ENCODE measurements around the gene PTGFR. TPM values are rescaled to one million over a fixed set of nuclear protein-coding genes. Genes with fewer than 3 reads are reported as not detected.

The PTGFR gene
- total RNA-seq, 2 donors from 2014 or later: 3.5 to 8.7 TPM

DNA sequence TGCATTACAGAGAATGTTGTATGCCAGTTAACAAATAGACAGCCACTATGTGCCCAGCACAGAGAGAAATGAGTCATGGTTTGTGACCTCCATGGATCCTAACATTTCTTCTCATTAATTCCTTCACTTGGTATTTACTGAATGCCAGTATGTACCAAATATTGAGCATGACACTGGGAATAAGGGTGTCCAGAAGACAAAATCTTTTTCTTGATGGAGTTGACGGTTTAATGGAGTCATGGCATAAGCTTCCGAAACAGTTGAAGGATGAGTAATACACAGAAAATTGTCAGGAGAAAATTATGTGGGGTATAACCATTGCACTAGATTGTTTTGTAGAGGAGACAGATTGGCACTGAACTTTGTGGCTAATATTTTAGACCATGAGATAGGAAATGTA is 36.9 kb downstream of the PTGFR start:
- Histone ChIP-seq H3K9me3 (no peaks in the 10 kb centered on the region), H3K27me3 (replicated peaks; ENCODE audit: insufficient read depth) (no peaks in the 10 kb centered on the region), H3K4me3 (no peak overlapping the region), H3K27ac (no peak overlapping the region), H3K4me1 (ENCODE audit: control insufficient read depth in 1 of 2, low read depth in 2 of 2) (no peaks in the 10 kb centered on the region), H3K36me3 (no peaks in the 10 kb centered on the region)
- TF ChIP-seq, protein P1, sequence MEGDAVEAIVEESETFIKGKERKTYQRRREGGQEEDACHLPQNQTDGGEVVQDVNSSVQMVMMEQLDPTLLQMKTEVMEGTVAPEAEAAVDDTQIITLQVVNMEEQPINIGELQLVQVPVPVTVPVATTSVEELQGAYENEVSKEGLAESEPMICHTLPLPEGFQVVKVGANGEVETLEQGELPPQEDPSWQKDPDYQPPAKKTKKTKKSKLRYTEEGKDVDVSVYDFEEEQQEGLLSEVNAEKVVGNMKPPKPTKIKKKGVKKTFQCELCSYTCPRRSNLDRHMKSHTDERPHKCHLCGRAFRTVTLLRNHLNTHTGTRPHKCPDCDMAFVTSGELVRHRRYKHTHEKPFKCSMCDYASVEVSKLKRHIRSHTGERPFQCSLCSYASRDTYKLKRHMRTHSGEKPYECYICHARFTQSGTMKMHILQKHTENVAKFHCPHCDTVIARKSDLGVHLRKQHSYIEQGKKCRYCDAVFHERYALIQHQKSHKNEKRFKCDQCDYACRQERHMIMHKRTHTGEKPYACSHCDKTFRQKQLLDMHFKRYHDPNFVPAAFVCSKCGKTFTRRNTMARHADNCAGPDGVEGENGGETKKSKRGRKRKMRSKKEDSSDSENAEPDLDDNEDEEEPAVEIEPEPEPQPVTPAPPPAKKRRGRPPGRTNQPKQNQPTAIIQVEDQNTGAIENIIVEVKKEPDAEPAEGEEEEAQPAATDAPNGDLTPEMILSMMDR (IDR thresholded peaks at IDR 0.05): no peak
- no peak for DNase-seq (ENCODE audit: low spot score)
- no peak for ATAC-seq (ENCODE audit: insufficient number of reproducible peaks, low FRiP score, low read depth)

DNA sequence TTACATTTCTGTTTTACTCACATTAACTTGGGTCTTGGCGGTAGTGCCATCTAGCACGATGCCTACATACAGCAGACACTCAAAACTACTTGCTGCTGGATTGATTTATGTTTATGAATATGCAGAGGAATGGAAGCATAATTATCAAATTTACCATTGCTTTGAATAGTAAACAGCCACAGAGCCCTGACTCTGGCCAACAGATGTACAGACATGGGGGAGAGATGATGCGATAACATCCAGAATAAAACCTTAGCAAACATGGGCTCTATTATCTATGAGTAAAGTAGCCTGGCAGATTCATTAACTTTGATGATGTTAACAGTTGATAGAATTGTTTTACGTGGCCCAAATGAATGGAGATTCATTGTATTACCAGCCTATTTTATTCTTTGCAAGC is 42.8 kb downstream of the PTGFR start:
- DNase-seq (ENCODE audit: low spot score): no peak
- ATAC-seq (ENCODE audit: insufficient number of reproducible peaks, low FRiP score, low read depth): no peak
- no peaks in the 10 kb centered on the region for H3K9me3 ChIP-seq
- no peak overlapping the region for H3K4me3 ChIP-seq
- H3K4me1 ChIP-seq (ENCODE audit: control insufficient read depth in 1 of 2, low read depth in 2 of 2): no peaks in the 10 kb centered on the region
- TF ChIP-seq, protein P1 (IDR thresholded peaks at IDR 0.05): no peak
- H3K27me3 ChIP-seq (replicated peaks; ENCODE audit: insufficient read depth): no peaks in the 10 kb centered on the region
- no peak overlapping the region for H3K27ac ChIP-seq
- H3K36me3 ChIP-seq: no peaks in the 10 kb centered on the region

DNA sequence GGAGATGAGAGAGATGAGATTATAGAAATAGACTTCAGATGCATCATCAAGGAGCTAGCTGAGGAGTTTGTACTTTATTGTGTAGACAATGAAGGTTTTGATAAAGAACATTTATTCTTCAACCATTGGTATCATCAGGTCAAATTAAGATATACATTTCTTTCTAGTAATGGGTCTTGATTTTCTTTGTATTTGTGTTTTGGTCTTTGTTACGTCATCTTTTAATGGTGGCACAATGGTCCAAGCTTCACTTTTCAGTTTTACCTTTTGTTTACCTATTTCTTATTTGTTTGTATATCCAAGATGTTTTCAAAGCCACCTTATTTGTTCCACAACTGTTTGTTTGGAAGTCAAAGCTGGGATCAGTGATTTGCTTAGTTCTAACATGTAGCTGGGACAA is 44.5 kb downstream of the PTGFR start:
- DNase-seq (ENCODE audit: low spot score) (no peak), ATAC-seq (ENCODE audit: insufficient number of reproducible peaks, low FRiP score, low read depth) (no peak)
- Histone ChIP-seq H3K4me3 (no peak overlapping the region), H3K9me3 (no peaks in the 10 kb centered on the region), H3K36me3 (no peaks in the 10 kb centered on the region), H3K4me1 (ENCODE audit: control insufficient read depth in 1 of 2, low read depth in 2 of 2) (no peaks in the 10 kb centered on the region), H3K27ac (no peak overlapping the region), H3K27me3 (replicated peaks; ENCODE audit: insufficient read depth) (no peaks in the 10 kb centered on the region)
- TF ChIP-seq, protein P1 (IDR thresholded peaks at IDR 0.05): no peak

DNA sequence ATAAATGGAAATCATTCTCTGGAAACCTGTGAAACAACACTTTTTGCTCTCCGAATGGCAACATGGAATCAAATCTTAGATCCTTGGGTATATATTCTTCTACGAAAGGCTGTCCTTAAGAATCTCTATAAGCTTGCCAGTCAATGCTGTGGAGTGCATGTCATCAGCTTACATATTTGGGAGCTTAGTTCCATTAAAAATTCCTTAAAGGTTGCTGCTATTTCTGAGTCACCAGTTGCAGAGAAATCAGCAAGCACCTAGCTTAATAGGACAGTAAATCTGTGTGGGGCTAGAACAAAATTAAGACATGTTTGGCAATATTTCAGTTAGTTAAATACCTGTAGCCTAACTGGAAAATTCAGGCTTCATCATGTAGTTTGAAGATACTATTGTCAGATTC is 45.7 kb downstream of the PTGFR start:
- no peaks in the 10 kb centered on the region for H3K36me3 ChIP-seq
- H3K27ac ChIP-seq: no peak overlapping the region
- DNase-seq (ENCODE audit: low spot score) (no peak), ATAC-seq (ENCODE audit: insufficient number of reproducible peaks, low FRiP score, low read depth) (no peak)
- H3K9me3 ChIP-seq: no peaks in the 10 kb centered on the region
- no peak overlapping the region for H3K4me3 ChIP-seq
- H3K4me1 ChIP-seq (ENCODE audit: control insufficient read depth in 1 of 2, low read depth in 2 of 2): no peaks in the 10 kb centered on the region
- no peaks in the 10 kb centered on the region for H3K27me3 ChIP-seq (replicated peaks; ENCODE audit: insufficient read depth)
- TF ChIP-seq, protein P1 (IDR thresholded peaks at IDR 0.05): no peak

DNA sequence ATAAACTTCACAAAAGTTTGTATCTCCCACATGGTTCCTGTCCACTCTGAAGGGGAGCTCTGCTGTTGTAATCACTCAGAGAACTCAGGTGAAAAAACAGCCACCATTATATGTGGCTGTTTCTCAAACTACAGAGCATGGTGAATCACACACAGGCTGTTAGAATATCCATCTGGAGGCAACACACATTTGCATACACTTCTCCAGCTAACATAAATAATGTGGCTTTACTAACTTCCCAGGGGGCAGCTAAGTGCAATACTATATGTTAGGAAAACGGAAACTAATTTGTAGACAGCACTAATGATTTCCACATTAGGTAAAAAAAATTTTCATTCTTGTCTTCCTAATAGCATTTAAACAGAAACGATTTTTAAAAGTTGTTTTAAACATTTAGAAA is 49.3 kb downstream of the PTGFR start:
- no peaks in the 10 kb centered on the region for H3K9me3 ChIP-seq
- no peaks in the 10 kb centered on the region for H3K4me1 ChIP-seq (ENCODE audit: control insufficient read depth in 1 of 2, low read depth in 2 of 2)
- no peak for ATAC-seq (ENCODE audit: insufficient number of reproducible peaks, low FRiP score, low read depth)
- no peaks in the 10 kb centered on the region for H3K27me3 ChIP-seq (replicated peaks; ENCODE audit: insufficient read depth)
- TF ChIP-seq, protein P1 (IDR thresholded peaks at IDR 0.05): no peak
- DNase-seq (ENCODE audit: low spot score): no peak
- H3K4me3 ChIP-seq: no peak overlapping the region
- H3K27ac ChIP-seq: no peak overlapping the region
- no peaks in the 10 kb centered on the region for H3K36me3 ChIP-seq
